ENCODE results near the gene CCDC148. TPM values are rescaled to one million over a fixed set of nuclear protein-coding genes. Genes with fewer than 3 reads are reported as not detected.

CCDC148 gene
- total and polyA plus RNA-seq, 2 donors (not counting 3 experiments of a cell fraction or from before 2014, with no cell fraction given) = 0.04 to 0.69 TPM

DNA sequence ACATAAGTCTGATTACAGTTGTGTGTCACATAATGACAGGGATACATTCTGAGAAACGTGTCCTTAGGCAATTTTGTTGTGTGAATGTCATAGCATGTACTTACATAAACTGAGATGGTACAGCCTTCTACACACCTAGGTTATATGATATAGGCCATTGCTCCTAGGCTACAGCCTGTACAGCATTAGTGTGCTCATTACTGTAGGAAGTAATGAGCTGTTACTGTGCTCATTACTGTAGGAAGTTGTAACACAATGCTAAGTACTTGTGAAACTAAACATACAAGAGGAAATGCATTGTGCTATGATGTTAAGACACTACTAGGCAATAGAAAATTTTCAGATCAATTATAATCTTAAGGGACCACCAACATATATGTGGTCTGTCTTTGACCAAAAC, 282.1 kb downstream of the CCDC148 start:
- Histone ChIP-seq H3K4me1 (ENCODE audit: control insufficient read depth, extremely low read depth, insufficient read depth, low read length) (no peaks in the 10 kb centered on the region), H3K36me3 (ENCODE audit: control insufficient read depth in 2 of 2, extremely low read depth in 1 of 2, insufficient read depth in 2 of 2, low read length in 2 of 2) (no peaks in the 10 kb centered on the region), H3K27ac (ENCODE audit: insufficient read depth, low read depth, low read length) (no peak overlapping the region), H3K4me2 (ENCODE audit: insufficient read depth, low read length) (no peak overlapping the region), H3K9me1 (replicated peaks; ENCODE audit: control insufficient read depth, extremely low read depth, insufficient read depth, low read length) (no peaks in the 10 kb centered on the region), H3K27me3 (ENCODE audit: control insufficient read depth in 2 of 2, insufficient read depth in 2 of 2, low read length in 2 of 2) (peaks cover 0 to 6% of the 10 kb centered on the region in 2 experiments), H2AFZ (ENCODE audit: low read depth, low read length) (no peak overlapping the region), H3K9ac (replicated peaks; ENCODE audit: extremely low read depth, insufficient read depth, low read length) (no peak overlapping the region), H3K9me3 (replicated peaks; ENCODE audit: control insufficient read depth, insufficient read depth, low read length) (no peaks in the 10 kb centered on the region), H4K20me1 (replicated peaks; ENCODE audit: control insufficient read depth, extremely low read depth, insufficient read depth, low read length) (no peaks in the 10 kb centered on the region), H3K4me3 (replicated peaks in 1 of 3; ENCODE audit: insufficient read depth in 1 of 3, low read depth in 1 of 3, low read length in 3 of 3) (no peak overlapping the region), H3K79me2 (ENCODE audit: control insufficient read depth, insufficient read depth, low read length) (no peaks in the 10 kb centered on the region)
- dilution Hi-C loops (cut with MboI; ENCODE audit: extremely low pct_ligation_motif_present, low sequenced_read_pairs) (no loop called here), intact Hi-C loops (cut with micrococcal nuclease) (loop anchor here (10.0 kb wide), 1 partner anchor 170 kb away; no protein-coding TSS in a partner anchor)
- CTCF ChIA-PET = interaction anchor here (0.6 kb wide), 1 partner anchor 508 kb away, joined by 4 read pairs; no protein-coding TSS in a partner anchor
- no peak for FAIRE-seq
- POLR2A ChIA-PET = no interaction called here
- no peak for DNase-seq (ENCODE audit: low read depth, low spot score)
- TF ChIP-seq FOS (IDR thresholded peaks at IDR 0.05; ENCODE audit: borderline replicate concordance, insufficient read depth, low read length) (no peak), EZH2 (IDR thresholded peaks at IDR 0.05; ENCODE audit: borderline replicate concordance, low read depth, low read length, severe bottlenecking) (no peak), GATA2 (IDR thresholded peaks at IDR 0.05; ENCODE audit: insufficient read depth, insufficient read length, low read depth, low read length) (no peak), CTCF (IDR thresholded peaks at IDR 0.05; ENCODE audit: extremely low read depth in 1 of 2, insufficient read depth in 1 of 2, low read depth in 1 of 2, low read length in 2 of 2) (no peak), JUN (IDR thresholded peaks at IDR 0.05; ENCODE audit: borderline replicate concordance, insufficient read depth, insufficient read length, low read depth) (no peak), POLR2A (IDR thresholded peaks at IDR 0.05; ENCODE audit: low read depth, low read length) (no peak), MYC (IDR thresholded peaks at IDR 0.05; ENCODE audit: low read depth, low read length) (no peak), MAX (IDR thresholded peaks at IDR 0.05; ENCODE audit: insufficient read depth, insufficient read length) (no peak), POLR2AphosphoS5 (IDR thresholded peaks at IDR 0.05; ENCODE audit: insufficient read depth, low read depth, low read length) (no peak)
- BruUV-seq (replicated peaks) = no TSS peak

All from endothelial cell of umbilical vein (primary cell).